PFSK-1 (cell line): ENCODE results near the gene MAGEB10.

ENCODE experiments used
- POLR2AphosphoS5 ChIP-seq: IDR thresholded peaks from 2 replicates; pipeline ENCODE4 v1.6.1; 2012; ENCODE audit warnings: low read depth, mild to moderate bottlenecking, control low read depth, low read length, moderate library complexity
- SIN3A ChIP-seq: IDR thresholded peaks from 2 replicates; pipeline ENCODE4 v1.6.1; 2012; ENCODE audit warnings: mild to moderate bottlenecking, low read length, moderate library complexity, borderline replicate concordance; ENCODE audit not compliant: insufficient read depth
- TF ChIP-seq, protein P1 (sequence below), 2 experiments: IDR thresholded peaks; 2 replicates each; pipeline versions ENCODE4 v1.6.1 to v1.8.0; 2011 to 2012; ENCODE audit warnings: low read depth in 2 of 2, low read length in 2 of 2, control low read depth in 1 of 2, inconsistent platforms in 1 of 2, mild to moderate bottlenecking in 1 of 2, moderate library complexity in 1 of 2; ENCODE audit not compliant: insufficient read depth in 1 of 2

DNA sequence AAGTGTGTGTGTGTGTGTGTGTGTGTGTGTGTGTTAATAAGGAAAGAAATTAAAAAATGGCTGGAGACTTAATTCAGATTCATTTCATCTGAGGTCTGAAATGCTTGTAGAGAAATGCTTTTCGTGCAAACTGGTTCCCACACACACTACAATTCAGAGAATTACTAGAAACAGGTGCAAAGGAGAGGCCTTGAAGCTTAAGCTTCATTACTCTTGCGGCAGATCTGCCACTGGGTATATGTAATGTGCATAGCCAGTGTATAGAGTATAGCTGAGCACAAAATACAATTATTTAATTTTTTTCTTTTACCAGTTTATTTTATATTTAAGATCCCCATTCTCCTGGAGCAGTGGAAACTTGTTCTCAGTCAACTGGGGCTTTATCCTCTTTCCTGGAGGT lies 31.8 kb upstream of the MAGEB10 start:
- TF ChIP-seq POLR2AphosphoS5 (no peak), SIN3A (no peak)
- TF ChIP-seq, protein P1, sequence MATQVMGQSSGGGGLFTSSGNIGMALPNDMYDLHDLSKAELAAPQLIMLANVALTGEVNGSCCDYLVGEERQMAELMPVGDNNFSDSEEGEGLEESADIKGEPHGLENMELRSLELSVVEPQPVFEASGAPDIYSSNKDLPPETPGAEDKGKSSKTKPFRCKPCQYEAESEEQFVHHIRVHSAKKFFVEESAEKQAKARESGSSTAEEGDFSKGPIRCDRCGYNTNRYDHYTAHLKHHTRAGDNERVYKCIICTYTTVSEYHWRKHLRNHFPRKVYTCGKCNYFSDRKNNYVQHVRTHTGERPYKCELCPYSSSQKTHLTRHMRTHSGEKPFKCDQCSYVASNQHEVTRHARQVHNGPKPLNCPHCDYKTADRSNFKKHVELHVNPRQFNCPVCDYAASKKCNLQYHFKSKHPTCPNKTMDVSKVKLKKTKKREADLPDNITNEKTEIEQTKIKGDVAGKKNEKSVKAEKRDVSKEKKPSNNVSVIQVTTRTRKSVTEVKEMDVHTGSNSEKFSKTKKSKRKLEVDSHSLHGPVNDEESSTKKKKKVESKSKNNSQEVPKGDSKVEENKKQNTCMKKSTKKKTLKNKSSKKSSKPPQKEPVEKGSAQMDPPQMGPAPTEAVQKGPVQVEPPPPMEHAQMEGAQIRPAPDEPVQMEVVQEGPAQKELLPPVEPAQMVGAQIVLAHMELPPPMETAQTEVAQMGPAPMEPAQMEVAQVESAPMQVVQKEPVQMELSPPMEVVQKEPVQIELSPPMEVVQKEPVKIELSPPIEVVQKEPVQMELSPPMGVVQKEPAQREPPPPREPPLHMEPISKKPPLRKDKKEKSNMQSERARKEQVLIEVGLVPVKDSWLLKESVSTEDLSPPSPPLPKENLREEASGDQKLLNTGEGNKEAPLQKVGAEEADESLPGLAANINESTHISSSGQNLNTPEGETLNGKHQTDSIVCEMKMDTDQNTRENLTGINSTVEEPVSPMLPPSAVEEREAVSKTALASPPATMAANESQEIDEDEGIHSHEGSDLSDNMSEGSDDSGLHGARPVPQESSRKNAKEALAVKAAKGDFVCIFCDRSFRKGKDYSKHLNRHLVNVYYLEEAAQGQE (IDR thresholded peaks at IDR 0.05; ENCODE audit: insufficient read depth in 1 of 2, low read depth in 2 of 2, low read length in 2 of 2): no peak
